HG03159 (cell line): Measurements from ENCODE around the gene MYBPC1.
"Not testable (repeated sequence)": the region's sequence is repeated elsewhere in the genome, so short reads cannot be mapped to it uniquely, and the experiment has no call there.

ENCODE experiments used
- ATAC-seq: cut with Tn5 transposase; IDR thresholded peaks from one replicate; pipeline ENCODE4 v1.9.1; 2021; ENCODE audit warnings: mild to moderate bottlenecking, moderate library complexity; ENCODE audit not compliant: unreplicated experiment

Gene MYBPC1

GRCh38 chr12:101729842-101730241 lies 135.1 kb downstream of the MYBPC1 start:
- no peak for ATAC-seq

GRCh38 chr12:101732318-101732717 lies 137.5 kb downstream of the MYBPC1 start:
- no peak for ATAC-seq

GRCh38 chr12:101733166-101733565 lies 138.4 kb downstream of the MYBPC1 start:
- no peak for ATAC-seq

- not testable (repeated sequence) for ATAC-seq
These were observed 139.7 kb downstream of the MYBPC1 start for GRCh38 chr12:101734482-101734881.
